Measurements from ENCODE around the gene EVX2.

DNA sequence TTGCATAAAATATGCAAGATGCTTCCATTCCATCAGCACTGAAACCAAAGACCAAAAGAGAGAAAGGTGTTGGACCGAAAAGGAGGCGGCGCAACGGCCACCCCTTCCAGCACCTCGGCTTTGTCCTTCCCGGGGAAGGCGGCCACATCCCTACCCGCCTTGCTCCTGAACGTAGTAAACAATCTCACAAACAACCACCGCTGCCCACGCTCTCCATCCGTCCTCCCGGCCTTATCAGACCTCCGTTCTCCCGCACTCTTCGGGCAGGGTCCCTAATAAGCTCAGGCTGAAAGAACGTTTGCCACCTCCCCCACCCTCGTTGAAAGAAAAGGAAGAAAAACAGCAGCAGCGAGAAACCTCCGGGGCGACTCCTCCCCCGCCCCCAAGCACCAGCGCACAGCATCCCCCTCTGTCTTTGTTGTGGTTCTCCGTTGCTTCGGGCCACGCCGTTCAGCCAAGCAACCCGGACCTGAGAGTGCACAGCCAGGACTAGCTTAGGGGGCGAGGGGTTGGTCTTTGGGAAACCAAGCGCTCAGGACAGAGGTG lies 4.4 kb downstream of the EVX2 start:
- no peak for TF ChIP-seq FOXA1 (IDR thresholded peaks at IDR 0.05)
- TF ChIP-seq FOXM1 (IDR thresholded peaks at IDR 0.05; ENCODE audit: borderline replicate concordance) = no peak
- no peak for TF ChIP-seq NFRKB (IDR thresholded peaks at IDR 0.05)
- TF ChIP-seq ZNF384 (IDR thresholded peaks at IDR 0.05) = no peak
- no peak for TF ChIP-seq L3MBTL2 (conservative IDR thresholded peaks at IDR 0.05)
- no peak for TF ChIP-seq SUZ12 (IDR thresholded peaks at IDR 0.05)
- TF ChIP-seq LEF1 (IDR thresholded peaks at IDR 0.05; ENCODE audit: borderline replicate concordance) = no peak
- TF ChIP-seq SP1 (IDR thresholded peaks at IDR 0.05) = no peak
- TF ChIP-seq HDGF (IDR thresholded peaks at IDR 0.05; ENCODE audit: borderline replicate concordance) = no peak
- TF ChIP-seq, protein P1, sequence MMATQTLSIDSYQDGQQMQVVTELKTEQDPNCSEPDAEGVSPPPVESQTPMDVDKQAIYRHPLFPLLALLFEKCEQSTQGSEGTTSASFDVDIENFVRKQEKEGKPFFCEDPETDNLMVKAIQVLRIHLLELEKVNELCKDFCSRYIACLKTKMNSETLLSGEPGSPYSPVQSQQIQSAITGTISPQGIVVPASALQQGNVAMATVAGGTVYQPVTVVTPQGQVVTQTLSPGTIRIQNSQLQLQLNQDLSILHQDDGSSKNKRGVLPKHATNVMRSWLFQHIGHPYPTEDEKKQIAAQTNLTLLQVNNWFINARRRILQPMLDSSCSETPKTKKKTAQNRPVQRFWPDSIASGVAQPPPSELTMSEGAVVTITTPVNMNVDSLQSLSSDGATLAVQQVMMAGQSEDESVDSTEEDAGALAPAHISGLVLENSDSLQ (IDR thresholded peaks at IDR 0.05) = no peak
- TF ChIP-seq TARDBP (IDR thresholded peaks at IDR 0.05) = no peak
- TF ChIP-seq ARNT (IDR thresholded peaks at IDR 0.05) = no peak

Data from HEK293T (cell line).